ENCODE results near the gene GID8.

GID8 gene

DNA sequence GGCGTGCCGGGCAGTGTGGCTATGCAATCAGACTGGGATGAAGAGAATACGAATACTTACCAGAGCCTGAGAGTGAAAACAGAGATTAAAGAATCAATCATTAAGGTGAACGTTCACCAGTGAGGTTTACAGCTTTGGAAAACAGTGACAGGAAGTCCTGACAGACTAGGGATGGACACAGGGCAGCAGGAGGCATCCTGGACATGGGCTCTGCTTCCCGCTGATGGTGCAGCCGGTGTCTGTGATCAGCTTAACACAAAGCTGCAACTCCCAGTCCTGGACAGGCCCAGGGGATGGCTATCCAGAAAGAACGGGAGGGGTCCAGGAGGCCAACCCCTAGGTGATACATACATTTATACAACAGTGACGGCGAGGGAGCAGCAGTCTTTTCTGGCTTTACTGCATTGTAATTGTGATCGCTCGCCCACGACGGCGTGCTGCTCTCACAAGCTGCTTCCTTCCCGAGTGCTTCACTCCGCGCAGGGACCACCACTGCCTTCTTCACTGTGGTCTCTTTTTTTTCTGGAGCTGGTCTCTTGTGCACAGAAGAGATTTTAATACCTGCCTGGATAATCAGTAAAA, 32.3 kb upstream of the GID8 start:
- DNase-seq: no peak

- DNase-seq: no peak
Measured at GRCh38 chr20:62906209-62906608, 31.7 kb upstream of the GID8 start.

DNA sequence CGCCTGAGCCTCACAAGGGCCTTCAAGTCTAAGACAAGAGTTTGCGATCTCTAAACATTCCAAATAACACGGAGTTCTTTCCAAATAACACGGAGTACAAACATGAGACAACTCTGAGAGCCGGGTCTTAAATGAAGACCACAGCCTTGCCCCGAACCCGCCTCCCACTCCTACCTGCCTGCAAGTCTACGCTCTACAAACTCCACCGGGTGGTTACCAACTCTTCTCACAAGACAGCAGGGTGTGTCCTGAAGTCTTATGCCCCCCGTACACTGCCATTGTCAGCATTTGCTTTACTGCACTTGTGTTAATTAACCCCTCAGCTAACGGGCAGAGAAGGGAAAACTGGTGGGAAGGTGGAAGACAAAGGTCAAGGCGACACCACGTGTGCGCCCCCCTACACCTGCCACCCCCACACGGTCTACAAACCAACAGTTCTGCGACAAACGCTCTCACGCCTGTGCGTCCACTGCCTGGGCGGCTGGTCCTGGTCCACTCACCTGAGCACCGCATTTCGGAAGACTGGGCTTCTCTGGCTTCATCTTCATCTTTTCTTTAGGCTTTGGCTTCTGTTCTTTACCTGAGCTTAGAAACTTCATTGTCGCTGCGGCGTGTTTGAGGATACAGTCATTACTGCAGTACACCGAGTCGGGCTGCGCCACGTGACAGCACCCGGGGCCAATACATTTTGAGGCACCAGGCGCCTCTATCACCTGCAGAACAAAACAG, 31.1 kb upstream of the GID8 start:
- no peak for DNase-seq

DNA sequence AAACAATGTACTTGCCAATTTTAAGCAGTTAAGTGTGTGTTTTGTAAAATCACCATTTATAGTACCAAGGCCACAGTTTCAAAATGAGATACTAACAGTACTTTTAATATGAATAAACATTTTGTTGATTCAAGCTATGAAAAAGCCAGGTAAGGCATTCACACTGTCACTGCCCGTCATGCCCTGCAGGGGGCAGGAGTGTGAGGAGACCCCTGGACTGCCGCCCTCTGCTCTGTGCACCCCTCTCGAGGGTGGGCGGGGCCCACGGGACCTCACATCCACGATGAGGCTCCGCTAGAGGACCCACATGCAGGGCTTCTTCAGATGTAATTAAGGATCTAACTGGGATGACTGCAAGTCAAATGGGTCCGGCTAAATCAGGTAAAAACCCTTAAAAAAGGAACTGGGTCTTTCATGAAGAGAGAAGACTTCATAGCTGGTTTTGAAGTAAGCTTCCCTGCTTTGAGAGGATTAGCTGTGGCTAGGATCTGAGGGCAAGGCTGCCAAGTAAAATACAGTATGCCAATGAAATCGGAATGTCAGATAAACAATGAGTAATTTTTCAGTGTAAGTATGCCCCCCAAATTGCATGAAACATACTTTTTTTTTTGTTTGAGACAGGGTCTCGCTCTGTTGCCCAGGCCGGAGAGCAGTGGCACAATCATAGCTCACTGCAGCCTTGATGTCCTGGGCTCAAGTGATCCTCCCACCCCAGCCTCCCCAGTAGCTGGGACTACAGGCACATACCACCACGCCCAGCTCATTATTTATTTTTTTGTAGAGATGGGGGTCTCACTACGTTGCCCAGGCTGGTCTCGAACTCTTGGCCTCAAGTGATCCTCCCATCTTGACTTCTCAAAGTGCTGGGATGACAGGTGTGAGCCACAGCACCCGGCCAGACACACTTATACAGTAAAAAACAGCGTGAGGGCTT, 30.3 kb upstream of the GID8 start:
- no peak for DNase-seq

DNA sequence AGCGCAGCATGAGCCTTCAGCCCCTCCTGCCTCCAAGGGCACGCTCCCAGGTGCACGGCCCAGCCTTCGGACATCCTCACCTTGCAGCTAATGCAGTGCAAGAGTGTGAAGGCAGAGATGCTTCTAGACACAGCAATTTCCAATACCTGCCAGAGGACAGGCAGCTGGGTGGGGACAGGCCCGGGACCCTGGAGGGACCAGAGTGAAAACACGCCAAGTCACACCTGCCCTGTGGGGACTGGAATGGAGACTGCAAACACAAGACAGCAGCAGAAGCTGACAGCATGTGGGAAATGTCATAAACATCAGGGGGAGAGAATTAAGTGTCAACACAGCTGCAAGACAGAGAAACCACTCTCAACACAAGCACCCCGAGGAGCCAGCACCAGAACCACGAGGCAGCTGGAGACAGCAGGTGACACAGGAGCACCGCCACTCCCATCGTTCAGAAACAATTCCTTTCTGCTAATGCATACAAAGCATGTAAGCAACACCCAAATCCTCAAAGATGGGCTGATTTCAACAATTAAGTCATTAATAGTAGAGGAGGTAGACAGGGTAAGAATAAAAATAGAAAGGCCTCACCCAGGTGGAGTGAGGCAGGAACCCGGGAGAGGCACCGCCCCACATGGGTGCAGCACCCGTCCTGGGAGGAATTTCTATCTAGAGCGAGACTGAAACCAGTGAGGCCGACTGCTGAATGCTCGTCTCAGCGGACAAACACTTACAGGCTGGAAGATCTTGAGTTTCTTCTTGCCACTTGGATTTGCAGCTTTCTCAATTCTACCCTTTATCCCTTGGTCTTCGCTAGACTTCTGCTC, 28.8 kb upstream of the GID8 start:
- no peak for DNase-seq

GRCh38 chr20:62910217-62910766, 27.7 kb upstream of the GID8 start:
- no peak for DNase-seq

- no peak for DNase-seq
Measured at GRCh38 chr20:62910777-62911497, 27.0 kb upstream of the GID8 start.

DNA sequence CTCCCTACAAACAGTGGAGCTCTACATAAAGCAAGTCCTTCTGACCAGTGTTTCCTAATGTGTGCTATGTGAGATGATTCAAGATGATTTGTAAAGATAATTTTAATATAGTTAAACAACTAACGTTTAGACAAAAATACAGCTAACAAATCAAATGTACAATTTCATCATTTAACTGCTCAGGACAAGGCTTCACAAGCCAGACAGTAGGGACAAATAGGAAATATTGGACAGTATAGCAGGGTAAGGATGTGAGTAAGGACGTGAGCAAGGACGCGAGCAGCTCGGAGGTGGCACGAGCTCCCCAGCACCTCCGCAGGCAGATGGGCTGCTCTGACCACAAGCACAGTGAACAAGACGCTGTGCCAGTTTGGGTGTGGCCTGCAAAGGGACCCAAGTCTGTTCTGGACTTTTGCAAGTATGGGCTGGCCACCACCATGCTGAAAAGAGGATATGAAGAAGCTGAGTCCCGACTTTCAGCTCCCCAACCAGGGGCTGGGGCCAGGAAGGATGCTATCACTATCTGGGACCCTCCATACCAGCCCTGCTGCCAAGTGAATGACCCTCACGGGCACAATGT, 26.2 kb upstream of the GID8 start:
- DNase-seq: no peak

- no peak for DNase-seq
Measured at GRCh38 chr20:62913043-62913630, 24.8 kb upstream of the GID8 start.

DNA sequence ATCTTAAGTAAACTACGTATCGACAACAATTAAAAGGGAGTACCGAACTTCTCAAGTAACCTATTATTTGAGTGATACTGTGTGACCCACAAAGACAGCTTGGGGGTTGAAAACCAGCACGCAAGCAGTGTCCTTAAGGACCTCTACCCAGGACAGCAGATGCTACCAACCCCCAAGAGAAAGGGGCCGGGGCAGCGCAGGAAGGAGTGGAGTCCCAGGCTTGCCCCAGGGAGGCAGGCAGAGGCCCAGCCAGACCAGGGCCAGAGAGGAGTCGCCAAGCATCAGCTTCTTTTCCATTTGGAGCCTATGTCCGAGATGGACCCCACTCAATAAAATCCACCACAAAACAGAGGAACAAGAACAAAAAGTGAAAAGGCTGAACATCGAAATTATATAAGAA, 23.5 kb upstream of the GID8 start:
- no peak for DNase-seq

- DNase-seq: no peak
Measured at GRCh38 chr20:62914970-62915457, 22.9 kb upstream of the GID8 start.

DNA sequence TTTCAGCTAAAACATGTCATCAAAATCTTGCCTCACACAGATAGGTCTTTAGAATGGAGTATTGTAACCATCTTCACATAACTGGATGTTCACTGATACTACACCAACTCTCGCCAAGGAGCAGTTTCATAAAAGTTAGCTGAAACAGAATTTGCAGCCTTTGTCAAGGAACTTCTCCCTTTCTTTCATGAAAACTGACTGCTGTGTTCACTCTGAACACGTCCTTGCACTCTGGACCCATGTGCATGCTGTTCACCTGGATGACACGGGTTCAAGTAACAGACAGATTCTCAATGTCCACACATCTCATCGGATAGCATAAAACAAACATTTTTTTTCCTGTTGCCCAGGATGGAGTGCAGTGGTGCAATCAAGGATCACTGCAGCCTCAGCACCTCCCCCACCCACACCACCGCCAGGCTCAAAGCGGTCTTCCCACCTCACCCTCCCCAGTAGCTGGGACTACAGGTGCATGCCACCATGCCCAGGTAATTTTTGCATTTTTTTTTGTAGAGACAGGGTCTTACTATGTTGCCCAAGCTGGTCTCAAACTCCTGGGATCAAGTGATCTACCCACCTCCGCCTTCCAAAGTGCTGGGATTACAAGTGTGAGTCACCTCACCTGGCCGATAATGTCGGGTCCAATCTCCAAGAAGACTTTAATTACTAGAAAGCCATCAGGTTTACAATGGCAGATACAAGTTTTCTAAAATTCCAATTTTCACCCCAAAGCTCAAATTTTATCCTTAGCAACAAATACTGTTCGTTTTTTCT, 21.1 kb upstream of the GID8 start:
- no peak for DNase-seq

- no peak for DNase-seq
Measured at GRCh38 chr20:62917720-62918119, 20.2 kb upstream of the GID8 start.

DNA sequence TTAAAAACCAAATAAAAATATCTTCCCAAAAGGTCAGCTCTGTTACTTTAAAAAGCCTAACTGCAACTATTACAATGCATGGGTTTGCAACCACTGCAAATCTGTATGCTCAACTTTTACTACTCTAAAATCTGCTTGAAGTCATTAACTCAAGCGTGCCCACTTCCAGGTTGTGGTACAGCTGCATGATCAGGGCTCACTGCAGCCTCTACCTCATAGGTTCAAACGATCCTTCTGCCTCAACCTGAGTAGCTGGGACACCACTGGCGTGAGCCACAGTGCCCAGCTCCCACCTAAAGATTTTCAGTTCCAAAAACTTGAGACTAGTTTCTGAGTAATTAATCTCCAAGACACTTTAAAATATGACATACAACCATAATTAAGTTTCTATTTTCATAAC, 19.8 kb upstream of the GID8 start:
- no peak for DNase-seq

DNA sequence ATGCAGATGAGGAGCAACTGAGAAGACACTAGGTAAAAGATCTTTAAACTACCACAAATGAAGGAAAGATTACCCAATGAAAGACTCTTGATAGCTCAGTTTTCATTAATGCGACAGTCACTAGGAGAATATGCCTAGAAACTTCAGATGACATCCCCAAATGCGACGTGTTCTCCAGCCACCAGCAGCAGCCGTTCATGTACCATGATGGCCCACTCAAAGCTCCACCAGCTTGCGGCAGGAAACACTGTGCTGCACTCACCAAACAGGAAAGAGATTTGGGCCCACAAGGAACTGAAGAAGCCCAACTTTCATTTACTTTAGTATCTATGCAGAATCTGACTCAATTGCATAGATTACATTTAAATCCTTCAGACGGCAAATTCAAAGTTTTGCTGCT, 19.1 kb upstream of the GID8 start:
- DNase-seq: no peak

GRCh38 chr20:62920039-62920645, 17.8 kb upstream of the GID8 start:
- DNase-seq: no peak

DNA sequence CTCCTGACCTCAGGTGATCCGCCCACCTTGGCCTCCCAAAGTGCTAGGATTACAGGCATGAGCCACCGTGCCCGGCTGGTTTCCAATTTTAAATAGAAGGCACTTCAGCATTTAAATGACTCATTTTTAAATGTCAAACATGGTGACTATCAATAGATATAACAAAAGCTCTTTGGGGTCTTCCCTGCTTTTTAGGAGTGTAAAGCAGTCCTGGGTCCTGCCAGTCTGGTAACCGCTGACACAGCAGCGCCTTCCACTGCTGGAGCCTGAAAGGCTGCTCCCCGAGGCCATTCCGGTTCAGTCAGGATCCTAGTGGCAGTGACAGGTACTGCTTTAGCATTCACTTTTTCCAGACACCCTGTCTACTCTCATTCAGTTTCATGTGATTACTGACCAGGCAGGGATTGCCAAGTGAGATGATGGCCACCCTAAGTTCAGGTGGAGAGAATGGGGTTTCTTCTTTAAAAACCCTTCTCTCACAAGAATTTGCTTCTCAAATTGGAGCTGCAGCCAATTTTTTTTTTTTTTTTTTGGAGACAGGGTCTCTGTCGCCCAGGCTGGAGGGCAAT, 16.7 kb upstream of the GID8 start:
- peak; percentile 53 for DNase-seq

GRCh38 chr20:62922451-62922921, 15.5 kb upstream of the GID8 start:
- DNase-seq: no peak

- peak; percentile 68 for DNase-seq
Measured at GRCh38 chr20:62923059-62923668, 14.8 kb upstream of the GID8 start.
